Measurements from ENCODE around the gene RHBDL1. TPM values are rescaled to one million over a fixed set of nuclear protein-coding genes. Genes with fewer than 3 reads are reported as not detected.

The RHBDL1 gene
- total and polyA plus RNA-seq, 2 experiments from 2014 or later = 2.6 to 12.9 TPM

DNA sequence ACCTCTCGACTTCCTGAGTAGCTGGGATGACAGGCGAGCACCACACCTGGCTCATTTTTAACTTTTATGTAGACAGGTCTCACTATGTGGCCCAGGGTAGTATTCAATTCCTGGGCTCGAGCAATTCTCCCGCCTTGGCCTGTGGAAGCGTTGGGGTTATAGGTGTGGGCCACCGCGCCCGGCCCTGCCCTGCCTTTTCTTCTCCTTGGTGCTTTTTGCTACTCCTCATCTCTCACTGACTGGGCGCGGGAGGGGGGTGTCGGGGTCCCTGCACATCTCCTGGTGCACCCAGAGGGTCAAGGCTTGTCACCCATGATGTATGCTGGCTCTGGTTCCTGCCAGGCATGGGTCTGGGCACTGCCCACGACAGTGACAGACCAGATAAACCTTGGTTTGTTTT is 30.9 kb upstream of the RHBDL1 start:
- Histone ChIP-seq H3K4me3 (no peak overlapping the region), H3K36me3 (no peaks in the 10 kb centered on the region)
- no peak for TF ChIP-seq CTCF (IDR thresholded peaks at IDR 0.05; ENCODE audit: low read depth, low read length)

DNA sequence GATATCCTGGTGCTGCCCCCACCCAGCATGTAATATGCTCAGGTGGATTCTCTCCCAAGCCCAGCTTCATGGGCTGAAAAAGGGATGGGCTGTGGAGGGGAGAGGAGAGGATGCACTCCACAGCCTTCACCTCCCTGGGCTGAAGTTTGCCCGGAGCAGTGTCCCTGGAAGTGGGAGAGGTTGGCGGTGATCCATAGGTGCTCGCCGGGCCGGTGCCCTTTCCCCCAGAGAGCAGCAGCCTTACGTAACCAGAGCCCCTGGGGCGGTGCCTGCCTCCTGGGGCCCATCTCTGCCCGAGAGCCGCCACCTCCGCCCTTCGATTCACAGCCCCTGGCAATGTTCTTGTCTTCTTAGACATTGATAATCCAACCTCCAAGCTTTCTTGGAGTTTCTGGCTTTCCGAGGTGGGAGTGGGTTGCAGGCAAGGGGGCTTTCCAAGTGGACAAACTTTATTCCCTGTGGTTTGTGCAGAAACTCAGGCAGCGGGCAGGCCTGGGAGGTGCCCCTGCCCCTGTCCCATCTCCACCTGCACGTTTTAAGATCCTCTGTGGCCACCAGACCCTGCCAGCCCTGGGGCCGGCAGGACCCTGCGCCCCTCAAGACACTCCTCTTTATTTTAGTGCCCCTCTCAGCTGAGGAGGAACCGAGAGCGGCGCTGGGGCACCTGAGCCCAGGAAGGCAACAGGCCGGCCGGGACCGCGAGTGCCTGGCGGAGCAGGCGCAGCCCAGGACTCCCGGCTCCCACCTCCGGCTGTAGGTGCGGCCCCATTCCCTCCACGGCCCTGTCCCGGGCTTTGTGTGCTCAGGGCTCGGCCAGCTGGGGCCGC is 29.4 kb upstream of the RHBDL1 start:
- Histone ChIP-seq H3K9me3 (ENCODE audit: low read depth) (no peaks in the 10 kb centered on the region), H3K27me3 (no peaks in the 10 kb centered on the region), H3K27ac (no peak overlapping the region), H3K36me3 (no peaks in the 10 kb centered on the region), H3K4me1 (ENCODE audit: low read depth) (peaks cover 17% of the 10 kb centered on the region), H3K4me3 (no peak overlapping the region)
- no peak for TF ChIP-seq CTCF (IDR thresholded peaks at IDR 0.05; ENCODE audit: low read depth, low read length)
- no peak for DNase-seq (ENCODE audit: low read depth in 1 of 2, low spot score in 1 of 2)

More for the DNA sequence above, 30.9 kb upstream of the RHBDL1 start:
- Histone ChIP-seq H3K27me3 (no peaks in the 10 kb centered on the region), H3K4me1 (ENCODE audit: low read depth) (peaks cover 12% of the 10 kb centered on the region), H3K9me3 (ENCODE audit: low read depth) (no peaks in the 10 kb centered on the region), H3K27ac (no peak overlapping the region)
- DNase-seq (ENCODE audit: low read depth in 1 of 2, low spot score in 1 of 2) = no peak

- Histone ChIP-seq H3K4me3 (no peak overlapping the region), H3K4me1 (ENCODE audit: low read depth) (peaks cover 17% of the 10 kb centered on the region), H3K36me3 (no peaks in the 10 kb centered on the region), H3K27ac (no peak overlapping the region), H3K9me3 (ENCODE audit: low read depth) (no peaks in the 10 kb centered on the region), H3K27me3 (no peaks in the 10 kb centered on the region)
- no peak for DNase-seq (ENCODE audit: low read depth in 1 of 2, low spot score in 1 of 2)
- TF ChIP-seq CTCF (IDR thresholded peaks at IDR 0.05; ENCODE audit: low read depth, low read length) = no peak
These were observed 28.7 kb upstream of the RHBDL1 start for GRCh38 chr16:646679-647172.

DNA sequence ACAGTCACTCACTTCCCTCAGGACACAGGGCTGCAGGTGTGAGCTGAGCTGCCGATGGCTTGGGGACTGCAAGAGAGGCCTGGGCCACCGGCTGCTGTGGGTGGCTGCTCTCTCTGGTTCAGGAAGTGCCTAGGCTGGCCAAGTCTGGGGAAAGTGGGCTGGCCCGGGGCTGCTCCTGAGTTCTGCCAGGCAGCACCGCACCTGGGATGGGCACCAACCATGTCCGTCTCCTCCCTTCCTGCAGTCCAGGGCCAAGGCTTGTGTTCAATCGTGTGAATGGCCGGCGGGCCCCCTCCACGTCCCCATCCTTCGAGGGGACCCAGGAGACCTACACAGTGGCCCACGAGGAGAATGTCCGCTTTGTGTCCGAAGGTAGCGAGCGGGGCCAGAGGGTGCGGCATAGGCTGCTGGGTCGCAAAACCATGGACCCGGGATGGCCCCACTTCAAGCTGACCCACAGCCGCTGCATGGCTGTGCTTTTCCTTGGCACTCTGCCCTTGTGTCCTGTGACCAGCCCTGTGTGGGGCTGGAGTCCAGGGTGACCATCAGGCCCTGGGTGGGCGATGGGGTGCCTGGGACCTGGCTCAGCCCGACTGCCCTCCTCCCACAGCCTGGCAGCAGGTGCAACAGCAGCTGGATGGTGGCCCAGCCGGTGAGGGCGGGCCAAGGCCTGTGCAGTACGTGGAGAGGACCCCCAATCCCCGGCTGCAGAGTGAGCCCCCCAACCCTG is 28.1 kb upstream of the RHBDL1 start:
- Histone ChIP-seq H3K4me3 (no peak overlapping the region), H3K36me3 (no peaks in the 10 kb centered on the region), H3K27me3 (no peaks in the 10 kb centered on the region), H3K4me1 (ENCODE audit: low read depth) (peaks cover 17% of the 10 kb centered on the region), H3K9me3 (ENCODE audit: low read depth) (no peaks in the 10 kb centered on the region), H3K27ac (peak overlapping the region; percentile 16)
- TF ChIP-seq CTCF (IDR thresholded peaks at IDR 0.05; ENCODE audit: low read depth, low read length) = no peak
- no peak for DNase-seq (ENCODE audit: low read depth in 1 of 2, low spot score in 1 of 2)

DNA sequence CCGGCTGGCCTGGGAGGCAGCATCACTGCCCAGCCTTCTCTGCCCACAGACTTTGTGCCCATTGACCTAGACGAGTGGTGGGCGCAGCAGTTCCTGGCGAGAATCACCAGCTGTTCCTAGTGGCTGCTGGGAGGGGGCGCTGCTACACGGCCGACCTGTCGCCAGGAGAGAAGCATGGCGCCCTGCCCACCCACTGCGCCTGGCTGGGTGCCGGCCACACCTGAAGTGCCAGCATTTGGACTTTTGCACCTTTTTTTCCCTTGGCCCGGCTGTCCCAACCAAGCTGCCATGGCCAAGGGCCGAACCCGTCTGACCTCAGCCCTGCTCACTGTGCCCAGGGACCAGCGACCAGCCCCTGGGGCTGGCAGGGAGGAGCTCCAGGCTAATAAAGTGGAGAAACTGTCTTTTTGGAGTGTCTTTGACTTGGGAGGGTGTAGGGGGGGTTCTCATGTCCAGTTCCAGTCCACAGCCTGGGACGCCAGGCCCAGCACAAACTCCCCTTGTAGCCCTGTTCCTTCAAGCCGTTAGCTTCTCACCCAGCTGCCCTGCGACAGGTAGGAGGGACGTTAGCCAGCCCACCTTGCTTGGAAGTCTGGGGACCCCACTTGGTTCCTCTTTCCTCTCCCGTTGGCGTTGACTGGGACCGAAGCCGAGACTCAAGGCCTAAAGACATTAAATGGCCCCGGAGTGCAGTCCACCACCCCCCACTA is 27.2 kb upstream of the RHBDL1 start:
- no peaks in the 10 kb centered on the region for H3K36me3 ChIP-seq
- H3K4me1 ChIP-seq (ENCODE audit: low read depth) = peaks cover 12% of the 10 kb centered on the region
- TF ChIP-seq CTCF (IDR thresholded peaks at IDR 0.05; ENCODE audit: low read depth, low read length) = peak; percentile 42
- no peaks in the 10 kb centered on the region for H3K9me3 ChIP-seq (ENCODE audit: low read depth)
- H3K27me3 ChIP-seq = no peaks in the 10 kb centered on the region
- DNase-seq (ENCODE audit: low read depth in 1 of 2, low spot score in 1 of 2) = peak; percentile 31 to 37
- peak overlapping the region; percentile 85 for H3K27ac ChIP-seq
- peak overlapping the region; percentile 66 for H3K4me3 ChIP-seq

Measured in cardiac muscle cell (in vitro differentiated cells and primary cell).